NCI-H1930 (cell line): ENCODE measurements around the gene SNRNP35.
"Not testable (repeated sequence)": the region's sequence is repeated elsewhere in the genome, so short reads cannot be mapped to it uniquely, and the experiment has no call there.

Experiments used
- DNase-seq, 2 experiments: peaks; one replicate each; lab custom pipeline; 2025; lab: John Stamatoyannopoulos, UW

Gene SNRNP35

GRCh38 chr12:123489580-123489979 is 31.6 kb downstream of the SNRNP35 start:
- DNase-seq: no peak

GRCh38 chr12:123490089-123490488 is 32.1 kb downstream of the SNRNP35 start:
- DNase-seq: no peak

GRCh38 chr12:123491056-123491455 is 33.1 kb downstream of the SNRNP35 start:
- no peak for DNase-seq

GRCh38 chr12:123491481-123491880 is 33.5 kb downstream of the SNRNP35 start:
- no peak for DNase-seq

GRCh38 chr12:123492339-123493039 is 34.5 kb downstream of the SNRNP35 start:
- DNase-seq: not testable (repeated sequence)

GRCh38 chr12:123494124-123494851 is 36.3 kb downstream of the SNRNP35 start:
- DNase-seq: no peak

GRCh38 chr12:123497065-123497464 is 39.1 kb downstream of the SNRNP35 start:
- DNase-seq: no peak

- no peak for DNase-seq
Measured at GRCh38 chr12:123498126-123498825, 40.3 kb downstream of the SNRNP35 start.

GRCh38 chr12:123499332-123499731 is 41.4 kb downstream of the SNRNP35 start:
- DNase-seq: no peak

- DNase-seq: no peak
Measured at GRCh38 chr12:123502163-123502704, 44.3 kb downstream of the SNRNP35 start.

- DNase-seq: no peak
Measured at GRCh38 chr12:123506059-123506842, 48.3 kb downstream of the SNRNP35 start.

GRCh38 chr12:123506843-123507236 is 48.9 kb downstream of the SNRNP35 start:
- DNase-seq: no peak

- no peak for DNase-seq
Measured at GRCh38 chr12:123512838-123513665, 55.1 kb downstream of the SNRNP35 start.

GRCh38 chr12:123513805-123514204 is 55.9 kb downstream of the SNRNP35 start:
- no peak for DNase-seq

- DNase-seq: not testable (repeated sequence)
Measured at GRCh38 chr12:123514582-123515221, 56.8 kb downstream of the SNRNP35 start.

GRCh38 chr12:123516216-123516780 is 58.4 kb downstream of the SNRNP35 start:
- no peak for DNase-seq
